Upper lobe of right lung (tissue), 1 donor: ENCODE data around the gene ZNF385D. TPM values are rescaled to one million over a fixed set of nuclear protein-coding genes. Genes with fewer than 3 reads are reported as not detected.
A peak's percentile ranks its signal among the peaks of the same experiment; 100 is the strongest.

Experiments
- ATAC-seq: fragments of 200-7000 bp; cut with Tn5 transposase; one replicate; pipeline ENCODE4 v1.9.1; 2020; ENCODE audit warnings: mild to moderate bottlenecking, moderate library complexity
- DNase-seq: peaks from one replicate; pipeline ENCODE4 v3.0.0-alpha.2; 2020
- H3K27ac ChIP-seq: fragments of 200-600 bp; one replicate; pipeline ENCODE4 v1.8.0; 2022
- H3K27me3 ChIP-seq: fragments of 200-600 bp; one replicate; pipeline ENCODE4 v1.8.0; 2022; ENCODE audit warnings: mild to moderate bottlenecking
- H3K36me3 ChIP-seq: fragments of 200-600 bp; one replicate; pipeline ENCODE4 v1.8.0; 2022
- H3K4me1 ChIP-seq: fragments of 200-600 bp; one replicate; pipeline ENCODE4 v1.8.0; 2022
- H3K4me3 ChIP-seq: fragments of 200-600 bp; one replicate; pipeline ENCODE4 v1.8.0; 2022; ENCODE audit warnings: mild to moderate bottlenecking
- H3K9me3 ChIP-seq: fragments of 200-600 bp; one replicate; pipeline ENCODE4 v1.8.0; 2022
- intact Hi-C: fragments of 100-400 bp; cut with DNase I; formaldehyde crosslinking; loops from one replicate; pipeline ENCODE4 v1.11.0; 2022
- total RNA-seq: library from RNA; stranded (reverse); fragmentation: NEBNext Ultra II Directional; extraction: Animal tissue kit (Norgen Biotek cat#: 25700); gene quantifications from one replicate; pipeline ENCODE4 v1.2.1, GENCODE V29; 2021
- TF ChIP-seq, protein P1 (sequence below): fragments of 200-600 bp; IDR thresholded peaks from one replicate; pipeline ENCODE4 v1.8.0; 2022; ENCODE audit warnings: antibody characterized with exemption
- donor health status: DM: no; HTN: yes; CAD: no; lungs with severe emphysema.

ZNF385D gene
- total RNA-seq, 1 donor from 2014 or later = 9.4 TPM

DNA sequence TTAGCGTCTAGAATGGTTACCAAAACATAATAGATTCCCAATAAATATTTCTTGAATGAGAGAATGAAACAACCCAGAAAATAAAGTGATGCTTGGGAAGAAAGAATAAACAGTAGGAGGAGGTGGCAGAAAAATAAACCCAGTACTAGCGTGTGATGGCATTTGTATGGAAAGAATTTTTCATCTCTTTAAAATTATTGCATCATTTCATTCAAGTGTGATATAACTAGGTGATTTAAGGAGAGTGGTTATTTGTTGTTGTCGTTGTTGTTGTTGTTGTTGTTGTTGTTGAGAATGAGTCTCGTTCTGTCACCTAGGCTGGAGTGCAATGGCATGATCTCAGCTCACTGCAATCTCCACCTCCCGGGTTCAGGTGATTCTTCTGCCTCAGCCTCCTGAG is 293.9 kb downstream of the ZNF385D start:
- Histone ChIP-seq H3K9me3 (no peaks in the 10 kb centered on the region), H3K27ac (no peak overlapping the region), H3K27me3 (no peaks in the 10 kb centered on the region), H3K36me3 (no peaks in the 10 kb centered on the region), H3K4me1 (no peaks in the 10 kb centered on the region), H3K4me3 (no peak overlapping the region)
- DNase-seq = no peak
- intact Hi-C loops = no loop called here
- no peak for ATAC-seq
- TF ChIP-seq, protein P1, sequence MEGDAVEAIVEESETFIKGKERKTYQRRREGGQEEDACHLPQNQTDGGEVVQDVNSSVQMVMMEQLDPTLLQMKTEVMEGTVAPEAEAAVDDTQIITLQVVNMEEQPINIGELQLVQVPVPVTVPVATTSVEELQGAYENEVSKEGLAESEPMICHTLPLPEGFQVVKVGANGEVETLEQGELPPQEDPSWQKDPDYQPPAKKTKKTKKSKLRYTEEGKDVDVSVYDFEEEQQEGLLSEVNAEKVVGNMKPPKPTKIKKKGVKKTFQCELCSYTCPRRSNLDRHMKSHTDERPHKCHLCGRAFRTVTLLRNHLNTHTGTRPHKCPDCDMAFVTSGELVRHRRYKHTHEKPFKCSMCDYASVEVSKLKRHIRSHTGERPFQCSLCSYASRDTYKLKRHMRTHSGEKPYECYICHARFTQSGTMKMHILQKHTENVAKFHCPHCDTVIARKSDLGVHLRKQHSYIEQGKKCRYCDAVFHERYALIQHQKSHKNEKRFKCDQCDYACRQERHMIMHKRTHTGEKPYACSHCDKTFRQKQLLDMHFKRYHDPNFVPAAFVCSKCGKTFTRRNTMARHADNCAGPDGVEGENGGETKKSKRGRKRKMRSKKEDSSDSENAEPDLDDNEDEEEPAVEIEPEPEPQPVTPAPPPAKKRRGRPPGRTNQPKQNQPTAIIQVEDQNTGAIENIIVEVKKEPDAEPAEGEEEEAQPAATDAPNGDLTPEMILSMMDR = no peak

DNA sequence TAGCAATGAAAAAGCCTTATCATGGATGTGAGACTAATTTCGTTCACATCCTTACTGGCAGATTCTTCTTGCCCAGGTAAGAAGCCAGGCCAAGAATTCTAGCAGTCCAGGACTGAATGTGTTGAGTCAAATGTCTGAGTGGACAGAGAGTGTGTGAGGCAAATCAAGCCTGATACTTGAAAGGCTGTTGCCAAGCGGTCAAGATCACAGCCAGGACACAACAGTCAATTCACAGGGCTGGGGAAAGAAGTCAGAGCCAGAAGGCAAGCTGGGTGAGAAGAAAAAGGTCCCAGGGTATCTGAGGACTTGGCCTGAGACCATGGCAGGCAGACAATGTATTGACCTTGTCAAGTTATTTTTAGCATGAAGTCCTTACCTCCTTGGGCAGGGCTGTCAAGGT is 301.3 kb downstream of the ZNF385D start:
- Histone ChIP-seq H3K27ac (no peak overlapping the region), H3K4me3 (no peak overlapping the region), H3K36me3 (no peaks in the 10 kb centered on the region), H3K9me3 (no peaks in the 10 kb centered on the region), H3K4me1 (no peaks in the 10 kb centered on the region), H3K27me3 (no peaks in the 10 kb centered on the region)
- ATAC-seq (no peak), DNase-seq (no peak)
- intact Hi-C loops = no loop called here
- TF ChIP-seq, protein P1 = no peak

DNA sequence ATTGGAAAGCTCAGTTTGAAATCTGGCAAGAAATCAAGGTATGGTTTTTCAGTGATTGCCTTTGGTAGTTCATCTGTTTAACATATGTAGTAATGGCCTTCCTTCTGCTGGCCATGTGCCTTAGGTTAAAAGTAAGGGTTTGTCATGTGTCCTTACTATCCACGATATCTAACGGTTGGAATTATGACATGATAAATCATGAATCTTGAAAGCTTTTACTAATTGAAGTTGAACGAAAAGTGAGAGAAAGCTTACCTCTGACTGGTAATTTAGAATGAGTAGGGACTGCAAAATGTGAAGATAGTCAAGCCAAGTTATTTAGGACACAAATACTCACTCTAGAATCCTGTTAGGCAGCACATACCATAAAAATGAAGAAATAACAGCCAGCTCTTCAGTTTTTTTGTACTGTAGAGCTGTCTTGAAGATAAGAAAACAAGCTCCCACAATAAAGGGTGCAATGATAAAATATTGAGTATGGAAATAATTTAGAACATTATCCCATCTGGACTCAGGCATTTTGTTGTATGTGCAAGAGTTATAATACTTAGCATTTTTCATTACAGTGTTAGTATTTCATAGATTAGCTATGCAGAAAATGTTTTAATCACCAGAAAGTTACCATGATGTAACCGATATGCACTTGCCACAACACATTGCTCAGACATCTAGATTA is 303.4 kb downstream of the ZNF385D start:
- no peaks in the 10 kb centered on the region for H3K27me3 ChIP-seq
- DNase-seq (no peak), ATAC-seq (no peak)
- H3K4me3 ChIP-seq = peak overlapping the region; percentile 0
- intact Hi-C loops = no loop called here
- no peaks in the 10 kb centered on the region for H3K36me3 ChIP-seq
- TF ChIP-seq, protein P1 = no peak
- H3K9me3 ChIP-seq = no peaks in the 10 kb centered on the region
- no peak overlapping the region for H3K27ac ChIP-seq
- no peaks in the 10 kb centered on the region for H3K4me1 ChIP-seq

DNA sequence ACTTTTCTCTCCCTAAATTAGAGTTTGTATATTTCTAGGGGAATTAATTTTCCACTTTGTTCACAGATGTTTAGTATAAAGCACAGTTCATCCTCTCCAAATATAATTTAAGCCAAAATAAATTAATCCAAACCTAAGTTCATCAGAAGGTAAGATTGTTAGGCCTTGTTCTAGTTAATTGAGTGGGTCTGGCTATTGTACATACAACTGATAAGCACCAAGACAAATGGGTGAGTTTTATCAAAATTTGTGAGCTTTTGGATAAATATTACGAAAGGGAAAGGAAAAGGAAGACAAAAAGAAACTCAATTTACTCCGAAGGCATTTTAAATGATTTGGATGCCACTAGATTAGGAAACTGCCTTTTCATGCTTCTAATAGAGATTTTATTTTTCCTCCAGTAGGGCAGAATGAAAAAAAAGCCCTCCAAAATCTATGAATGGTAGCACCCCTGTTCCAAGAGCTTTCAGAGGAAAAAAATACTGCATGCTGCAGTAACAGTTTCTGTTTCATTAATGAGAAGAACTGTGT is 304.0 kb downstream of the ZNF385D start:
- ATAC-seq (no peak), DNase-seq (no peak)
- no peaks in the 10 kb centered on the region for H3K4me1 ChIP-seq
- TF ChIP-seq, protein P1 = no peak
- intact Hi-C loops = no loop called here
- H3K36me3 ChIP-seq = no peaks in the 10 kb centered on the region
- H3K4me3 ChIP-seq = peak overlapping the region; percentile 0
- H3K27me3 ChIP-seq = no peaks in the 10 kb centered on the region
- H3K27ac ChIP-seq = no peak overlapping the region
- H3K9me3 ChIP-seq = no peaks in the 10 kb centered on the region

GRCh38 chr3:21446027-21446426 is 305.0 kb downstream of the ZNF385D start:
- TF ChIP-seq, protein P1 = no peak
- ATAC-seq (no peak), DNase-seq (no peak)
- Histone ChIP-seq H3K4me1 (no peaks in the 10 kb centered on the region), H3K27me3 (no peaks in the 10 kb centered on the region), H3K9me3 (no peaks in the 10 kb centered on the region), H3K27ac (no peak overlapping the region), H3K36me3 (no peaks in the 10 kb centered on the region), H3K4me3 (no peak overlapping the region)
- intact Hi-C loops = no loop called here
